Measurements from ENCODE around the gene FSIP1. TPM values are rescaled to one million over a fixed set of nuclear protein-coding genes. Genes with fewer than 3 reads are reported as not detected.

The FSIP1 gene
- total RNA-seq, 6 experiments from 2014 or later = 0.07 to 0.74 (median 0.35) TPM; not detected in 1

GRCh38 chr15:39697509-39697908 is 85.1 kb downstream of the FSIP1 start:
- Histone ChIP-seq H3K9me3 (no peaks in the 10 kb centered on the region), H3K27ac (no peak overlapping the region), H3K36me3 (no peaks in the 10 kb centered on the region), H3K4me1 (no peaks in the 10 kb centered on the region), H3K4me3 (no peak overlapping the region), H3K27me3 (no peaks in the 10 kb centered on the region)
- DNase-seq (no peak), ATAC-seq (no peak)
- TF ChIP-seq, protein P1, sequence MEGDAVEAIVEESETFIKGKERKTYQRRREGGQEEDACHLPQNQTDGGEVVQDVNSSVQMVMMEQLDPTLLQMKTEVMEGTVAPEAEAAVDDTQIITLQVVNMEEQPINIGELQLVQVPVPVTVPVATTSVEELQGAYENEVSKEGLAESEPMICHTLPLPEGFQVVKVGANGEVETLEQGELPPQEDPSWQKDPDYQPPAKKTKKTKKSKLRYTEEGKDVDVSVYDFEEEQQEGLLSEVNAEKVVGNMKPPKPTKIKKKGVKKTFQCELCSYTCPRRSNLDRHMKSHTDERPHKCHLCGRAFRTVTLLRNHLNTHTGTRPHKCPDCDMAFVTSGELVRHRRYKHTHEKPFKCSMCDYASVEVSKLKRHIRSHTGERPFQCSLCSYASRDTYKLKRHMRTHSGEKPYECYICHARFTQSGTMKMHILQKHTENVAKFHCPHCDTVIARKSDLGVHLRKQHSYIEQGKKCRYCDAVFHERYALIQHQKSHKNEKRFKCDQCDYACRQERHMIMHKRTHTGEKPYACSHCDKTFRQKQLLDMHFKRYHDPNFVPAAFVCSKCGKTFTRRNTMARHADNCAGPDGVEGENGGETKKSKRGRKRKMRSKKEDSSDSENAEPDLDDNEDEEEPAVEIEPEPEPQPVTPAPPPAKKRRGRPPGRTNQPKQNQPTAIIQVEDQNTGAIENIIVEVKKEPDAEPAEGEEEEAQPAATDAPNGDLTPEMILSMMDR (IDR thresholded peaks at IDR 0.05) = no peak
- no peak for TF ChIP-seq POLR2A (IDR thresholded peaks at IDR 0.05)
- 95% methylated on average over 5 of the region's 5 CpGs for WGBS (ENCODE audit: insufficient coverage, low coverage, low lambda C conversion rate, missing lambda C conversion rate)
- intact Hi-C loops (cut with DNase I) = no loop called here

DNA sequence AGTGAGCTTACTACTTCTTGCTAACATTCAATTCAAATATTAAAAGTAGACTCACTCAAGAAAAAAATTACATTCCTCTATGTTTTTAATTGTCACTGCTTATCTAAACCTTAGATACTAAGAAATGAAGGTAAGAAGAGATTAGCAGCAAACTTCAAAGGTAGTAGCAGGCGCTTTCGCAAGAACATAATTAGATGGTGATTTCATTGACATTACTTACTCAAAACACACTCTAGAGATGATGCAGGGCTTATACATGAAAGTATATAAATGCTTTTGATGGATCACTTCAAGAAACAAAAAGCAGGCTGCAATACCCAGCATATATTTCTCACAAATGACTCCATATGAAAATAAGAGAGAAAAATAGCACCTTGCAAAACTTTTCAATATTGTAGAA is 86.8 kb downstream of the FSIP1 start:
- Histone ChIP-seq H3K27me3 (no peaks in the 10 kb centered on the region), H3K4me1 (no peaks in the 10 kb centered on the region), H3K27ac (no peak overlapping the region), H3K4me3 (no peak overlapping the region), H3K9me3 (no peaks in the 10 kb centered on the region), H3K36me3 (no peaks in the 10 kb centered on the region)
- WGBS (ENCODE audit: insufficient coverage, low coverage, low lambda C conversion rate, missing lambda C conversion rate) = 86% methylated on average over 2 of the region's 2 CpGs
- intact Hi-C loops (cut with DNase I) = no loop called here
- DNase-seq (no peak), ATAC-seq (no peak)
- no peak for TF ChIP-seq POLR2A (IDR thresholded peaks at IDR 0.05)

DNA sequence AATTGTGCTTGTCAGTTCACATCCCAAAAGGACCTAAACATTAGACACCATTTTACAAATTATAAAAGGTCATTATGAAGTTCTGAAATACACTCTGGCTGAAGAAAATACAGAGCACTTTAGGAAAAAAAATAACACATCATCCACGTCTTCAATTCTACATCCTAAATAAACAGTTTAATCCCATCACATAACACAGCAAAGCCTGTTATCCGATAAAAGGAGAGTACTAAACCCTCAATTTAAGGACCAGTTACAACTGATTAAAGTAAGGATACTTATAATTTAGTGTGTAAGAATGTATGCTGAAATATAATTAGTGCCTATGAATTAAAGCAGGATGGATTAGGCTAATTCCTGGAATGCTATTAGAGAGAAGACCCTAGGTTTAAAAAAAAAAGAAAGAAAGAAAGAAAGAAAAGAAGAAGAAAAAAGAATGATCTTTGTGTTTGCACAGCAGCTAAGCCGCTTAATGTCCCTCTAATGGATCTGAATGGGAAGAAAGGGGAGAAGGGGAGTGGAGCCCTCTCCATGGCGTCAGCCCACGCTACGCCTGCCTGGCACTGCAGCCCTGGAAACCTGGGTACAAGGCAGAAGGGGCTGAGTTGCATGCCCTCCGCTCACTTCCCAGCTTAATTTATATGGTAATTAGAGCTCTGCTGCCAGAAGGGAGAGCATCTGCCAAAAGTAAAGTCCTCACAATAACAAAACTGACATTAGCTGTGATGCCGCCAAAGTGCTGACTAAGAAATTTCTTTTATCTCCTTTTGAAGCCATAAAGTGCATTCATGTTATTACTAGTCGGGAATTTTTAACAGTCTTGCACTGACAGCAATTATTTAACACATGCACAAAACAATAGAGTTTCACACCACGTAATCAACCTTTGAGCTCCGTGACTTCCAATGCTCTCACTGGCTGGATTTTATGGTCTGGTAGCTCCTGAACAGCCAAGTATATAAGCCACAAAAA is 90.0 kb downstream of the FSIP1 start:
- Histone ChIP-seq H3K27me3 (no peaks in the 10 kb centered on the region), H3K4me3 (no peak overlapping the region), H3K27ac (no peak overlapping the region), H3K4me1 (no peaks in the 10 kb centered on the region), H3K36me3 (no peaks in the 10 kb centered on the region), H3K9me3 (no peaks in the 10 kb centered on the region)
- 52% methylated on average over 11 of the region's 11 CpGs for WGBS (ENCODE audit: insufficient coverage, low coverage, low lambda C conversion rate, missing lambda C conversion rate)
- intact Hi-C loops (cut with DNase I) = no loop called here
- DNase-seq (no peak), ATAC-seq (no peak)
- no peak for TF ChIP-seq POLR2A (IDR thresholded peaks at IDR 0.05)
- TF ChIP-seq, protein P1 (IDR thresholded peaks at IDR 0.05) = no peak

- no peak overlapping the region for H3K4me3 ChIP-seq
- WGBS (ENCODE audit: insufficient coverage, low coverage, low lambda C conversion rate, missing lambda C conversion rate) = 53% methylated on average over 6 of the region's 6 CpGs
- TF ChIP-seq POLR2A (IDR thresholded peaks at IDR 0.05) = no peak
- TF ChIP-seq, protein P1 (IDR thresholded peaks at IDR 0.05) = no peak
- no peaks in the 10 kb centered on the region for H3K36me3 ChIP-seq
- no peaks in the 10 kb centered on the region for H3K4me1 ChIP-seq
- DNase-seq (no peak), ATAC-seq (no peak)
- H3K27ac ChIP-seq = no peak overlapping the region
- no peaks in the 10 kb centered on the region for H3K9me3 ChIP-seq
- intact Hi-C loops (cut with DNase I) = no loop called here
- H3K27me3 ChIP-seq = no peaks in the 10 kb centered on the region
These were observed 91.6 kb downstream of the FSIP1 start for GRCh38 chr15:39690881-39691634.

GRCh38 chr15:39687965-39688364 is 94.7 kb downstream of the FSIP1 start:
- H3K27ac ChIP-seq = no peak overlapping the region
- ATAC-seq (no peak), DNase-seq (no peak)
- TF ChIP-seq POLR2A (IDR thresholded peaks at IDR 0.05) = no peak
- intact Hi-C loops (cut with DNase I) = loop anchor here in 1 of 2 donors (10.0 kb wide), 1 partner anchor 67 kb away; no protein-coding TSS in a partner anchor
- no peaks in the 10 kb centered on the region for H3K36me3 ChIP-seq
- WGBS (ENCODE audit: insufficient coverage, low coverage, low lambda C conversion rate, missing lambda C conversion rate) = 87% methylated on average over 2 of the region's 2 CpGs
- no peaks in the 10 kb centered on the region for H3K4me1 ChIP-seq
- H3K4me3 ChIP-seq = no peak overlapping the region
- H3K9me3 ChIP-seq = no peaks in the 10 kb centered on the region
- no peaks in the 10 kb centered on the region for H3K27me3 ChIP-seq
